ENCODE results near the gene NKX6-1. TPM values are rescaled to one million over a fixed set of nuclear protein-coding genes. Genes with fewer than 3 reads are reported as not detected.

The NKX6-1 gene
- total RNA-seq, 1 donor from 2014 or later, result 19.2 TPM

DNA sequence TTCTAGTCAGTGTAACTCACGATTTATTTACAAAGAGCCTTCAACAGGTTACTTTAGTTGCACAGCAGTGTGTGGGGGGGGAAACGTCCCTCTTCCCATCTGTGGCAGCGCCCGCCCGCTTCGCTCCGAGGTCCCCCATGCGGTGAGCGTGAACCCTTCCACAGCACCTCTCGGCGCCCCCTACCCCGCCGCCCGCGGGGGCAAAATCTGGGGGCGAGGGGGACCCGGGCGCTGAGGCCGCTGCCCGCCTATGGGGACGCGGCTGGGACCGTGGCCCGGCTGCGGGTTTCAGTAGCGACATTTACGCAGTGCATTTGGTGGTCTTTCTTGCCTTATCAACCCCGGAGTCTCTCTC lies 6.4 kb downstream of the NKX6-1 start:
- Mint-ChIP-seq H3K4me3 (peak overlapping the region; percentile 57), H3K27me3 (ENCODE audit: low read depth) (peaks cover 96% of the 10 kb centered on the region)
- DNase-seq (ENCODE audit: low read depth, low spot score), result no peak

DNA sequence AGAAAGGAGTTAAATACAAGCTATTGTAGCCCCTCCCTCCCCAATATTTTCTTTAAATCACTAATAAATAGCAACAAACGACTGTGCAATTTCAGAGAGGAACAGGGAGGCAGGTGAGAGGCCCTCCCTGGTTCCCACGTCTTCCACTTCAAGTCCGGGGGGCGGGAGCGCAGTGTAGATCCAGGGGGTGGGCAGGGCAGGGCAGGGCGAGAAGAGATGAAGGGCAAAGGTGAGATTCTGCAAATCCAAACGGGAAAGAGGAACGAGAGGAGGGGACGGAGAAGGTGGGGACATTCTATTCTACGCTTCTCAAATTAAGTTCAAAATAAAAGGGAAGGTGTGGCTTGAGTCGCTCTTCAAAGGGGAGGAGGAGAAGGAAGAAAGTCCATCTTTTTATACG lies 6.8 kb downstream of the NKX6-1 start:
- Mint-ChIP-seq H3K27ac (ENCODE audit: unreplicated experiment) (peak overlapping the region; percentile 81), H3K9me3 (no peaks in the 10 kb centered on the region), H3K27me3 (ENCODE audit: low read depth) (peaks cover 97% of the 10 kb centered on the region), H3K4me3 (peak overlapping the region; percentile 51), H3K36me3 (ENCODE audit: low read depth) (peaks cover 9% of the 10 kb centered on the region), H3K4me1 (peaks cover 52% of the 10 kb centered on the region)
- no peak for DNase-seq (ENCODE audit: low read depth, low spot score)
- TF ChIP-seq, protein P1, sequence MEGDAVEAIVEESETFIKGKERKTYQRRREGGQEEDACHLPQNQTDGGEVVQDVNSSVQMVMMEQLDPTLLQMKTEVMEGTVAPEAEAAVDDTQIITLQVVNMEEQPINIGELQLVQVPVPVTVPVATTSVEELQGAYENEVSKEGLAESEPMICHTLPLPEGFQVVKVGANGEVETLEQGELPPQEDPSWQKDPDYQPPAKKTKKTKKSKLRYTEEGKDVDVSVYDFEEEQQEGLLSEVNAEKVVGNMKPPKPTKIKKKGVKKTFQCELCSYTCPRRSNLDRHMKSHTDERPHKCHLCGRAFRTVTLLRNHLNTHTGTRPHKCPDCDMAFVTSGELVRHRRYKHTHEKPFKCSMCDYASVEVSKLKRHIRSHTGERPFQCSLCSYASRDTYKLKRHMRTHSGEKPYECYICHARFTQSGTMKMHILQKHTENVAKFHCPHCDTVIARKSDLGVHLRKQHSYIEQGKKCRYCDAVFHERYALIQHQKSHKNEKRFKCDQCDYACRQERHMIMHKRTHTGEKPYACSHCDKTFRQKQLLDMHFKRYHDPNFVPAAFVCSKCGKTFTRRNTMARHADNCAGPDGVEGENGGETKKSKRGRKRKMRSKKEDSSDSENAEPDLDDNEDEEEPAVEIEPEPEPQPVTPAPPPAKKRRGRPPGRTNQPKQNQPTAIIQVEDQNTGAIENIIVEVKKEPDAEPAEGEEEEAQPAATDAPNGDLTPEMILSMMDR (conservative IDR thresholded peaks at IDR 0.05), result no peak

More for the DNA sequence above, 6.4 kb downstream of the NKX6-1 start:
- Mint-ChIP-seq H3K4me1 (peaks cover 52% of the 10 kb centered on the region), H3K9me3 (no peaks in the 10 kb centered on the region), H3K36me3 (ENCODE audit: low read depth) (peaks cover 9% of the 10 kb centered on the region), H3K27ac (ENCODE audit: unreplicated experiment) (no peak overlapping the region)
- TF ChIP-seq, protein P1 (conservative IDR thresholded peaks at IDR 0.05), result no peak

DNA sequence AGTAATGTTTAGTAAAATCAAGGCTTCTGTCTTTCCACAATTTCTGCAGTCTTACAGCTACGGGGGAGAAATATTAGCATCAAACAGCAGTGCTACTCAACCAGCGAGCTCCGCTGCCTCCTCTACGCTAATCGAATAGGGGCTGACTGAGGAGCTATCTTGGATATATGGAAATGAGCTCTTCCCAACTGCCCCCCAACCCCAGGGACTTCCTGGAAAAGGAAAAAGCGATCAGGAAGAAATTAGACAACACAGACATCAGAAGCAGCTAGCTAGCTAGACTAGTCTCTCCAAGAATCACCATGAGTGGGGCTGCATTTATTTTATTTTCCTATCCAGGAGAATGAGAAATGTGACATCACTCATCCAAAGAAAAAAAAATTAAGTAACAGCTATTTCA lies 7.6 kb downstream of the NKX6-1 start:
- H3K36me3 Mint-ChIP-seq (ENCODE audit: low read depth), result peaks cover 9% of the 10 kb centered on the region
- H3K4me1 Mint-ChIP-seq, result peaks cover 44% of the 10 kb centered on the region
- no peak overlapping the region for H3K27ac Mint-ChIP-seq (ENCODE audit: unreplicated experiment)
- TF ChIP-seq, protein P1 (conservative IDR thresholded peaks at IDR 0.05), result no peak
- H3K9me3 Mint-ChIP-seq, result no peaks in the 10 kb centered on the region
- no peak for DNase-seq (ENCODE audit: low read depth, low spot score)
- peak overlapping the region; percentile 66 for H3K4me3 Mint-ChIP-seq
- H3K27me3 Mint-ChIP-seq (ENCODE audit: low read depth), result peaks cover 97% of the 10 kb centered on the region

DNA sequence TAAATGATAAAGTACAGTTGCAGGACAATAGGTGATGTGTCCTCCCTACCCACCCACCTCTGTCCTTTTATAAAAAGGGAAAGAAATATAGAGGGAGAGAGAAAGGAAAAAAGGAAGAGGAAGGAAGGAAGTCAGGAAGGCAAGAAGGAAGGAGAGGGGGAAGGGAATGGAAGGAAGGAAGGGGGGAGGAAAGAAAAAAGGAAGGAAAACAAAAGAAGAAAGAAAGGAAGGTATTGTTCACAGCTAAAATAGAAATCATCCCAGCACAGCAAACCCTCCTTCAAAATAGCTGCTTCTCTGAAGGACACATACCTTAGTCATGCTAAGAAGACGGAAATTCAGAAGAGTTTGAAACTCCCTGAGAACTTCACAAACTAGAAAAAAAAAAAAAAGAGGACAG lies 8.4 kb downstream of the NKX6-1 start:
- Mint-ChIP-seq H3K36me3 (ENCODE audit: low read depth) (peaks cover 9% of the 10 kb centered on the region), H3K27ac (ENCODE audit: unreplicated experiment) (no peak overlapping the region), H3K4me3 (peak overlapping the region; percentile 66), H3K4me1 (peaks cover 36% of the 10 kb centered on the region), H3K27me3 (ENCODE audit: low read depth) (peaks cover 97% of the 10 kb centered on the region), H3K9me3 (no peaks in the 10 kb centered on the region)
- TF ChIP-seq, protein P1 (conservative IDR thresholded peaks at IDR 0.05), result no peak
- no peak for DNase-seq (ENCODE audit: low read depth, low spot score)

DNA sequence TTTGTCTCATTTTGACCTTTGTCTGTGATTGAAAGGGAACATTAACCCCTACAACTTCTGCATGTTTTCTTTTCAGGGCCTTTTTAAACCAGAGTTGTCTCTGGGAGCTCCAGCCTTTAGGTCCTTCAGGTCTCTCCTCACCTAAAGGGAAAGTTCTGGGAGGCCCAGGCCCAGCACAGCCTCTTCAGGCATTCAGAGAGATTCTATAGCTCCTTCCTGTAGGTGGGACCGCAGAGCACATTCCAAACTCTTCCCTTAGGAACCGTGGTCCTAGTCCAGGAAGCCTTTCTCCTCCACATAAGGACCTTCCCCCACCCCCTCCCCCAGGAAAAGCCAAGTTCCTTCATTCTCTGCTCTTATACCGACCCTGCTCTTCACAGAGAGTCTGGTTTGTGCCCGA lies 14.9 kb downstream of the NKX6-1 start:
- Mint-ChIP-seq H3K27ac (ENCODE audit: unreplicated experiment) (no peak overlapping the region), H3K4me1 (peaks cover 29% of the 10 kb centered on the region), H3K9me3 (peaks cover 3% of the 10 kb centered on the region), H3K4me3 (peak overlapping the region; percentile 1), H3K27me3 (ENCODE audit: low read depth) (peaks cover 89% of the 10 kb centered on the region), H3K36me3 (ENCODE audit: low read depth) (peaks cover 2% of the 10 kb centered on the region)
- TF ChIP-seq, protein P1 (conservative IDR thresholded peaks at IDR 0.05), result no peak
- no peak for DNase-seq (ENCODE audit: low read depth, low spot score)

DNA sequence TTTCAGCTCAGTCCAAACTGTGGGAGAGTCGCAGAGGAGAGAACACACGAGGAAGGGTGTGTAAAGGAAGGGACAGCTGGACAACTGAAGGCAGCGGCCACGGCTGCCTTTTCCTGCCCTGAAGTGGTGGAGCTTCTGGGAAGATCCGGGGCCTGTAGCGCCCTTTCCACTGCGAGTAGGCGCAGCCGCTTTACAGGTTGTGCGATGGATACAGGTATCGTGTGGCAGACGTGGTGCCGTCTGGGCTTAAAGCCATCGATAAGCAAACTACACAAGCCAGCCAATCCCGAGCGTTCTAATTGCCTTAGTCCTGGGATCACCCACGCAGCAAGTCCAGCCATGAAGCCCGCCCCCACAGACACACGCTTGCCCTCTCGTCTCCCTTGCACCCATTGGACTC lies 15.4 kb downstream of the NKX6-1 start:
- TF ChIP-seq, protein P1 (conservative IDR thresholded peaks at IDR 0.05), result no peak
- no peak overlapping the region for H3K27ac Mint-ChIP-seq (ENCODE audit: unreplicated experiment)
- no peak for DNase-seq (ENCODE audit: low read depth, low spot score)
- H3K27me3 Mint-ChIP-seq (ENCODE audit: low read depth), result peaks cover 89% of the 10 kb centered on the region
- peaks cover 2% of the 10 kb centered on the region for H3K36me3 Mint-ChIP-seq (ENCODE audit: low read depth)
- peaks cover 29% of the 10 kb centered on the region for H3K4me1 Mint-ChIP-seq
- peak overlapping the region; percentile 1 for H3K4me3 Mint-ChIP-seq
- peaks cover 3% of the 10 kb centered on the region for H3K9me3 Mint-ChIP-seq

Measured in neural crest cell (in vitro differentiated cells).